Uterus (tissue), 4 donors: ENCODE measurements around the gene KRT84. TPM values are rescaled to one million over a fixed set of nuclear protein-coding genes. Genes with fewer than 3 reads are reported as not detected.
"Not testable (repeated sequence)": the region's sequence is repeated elsewhere in the genome, so short reads cannot be mapped to it uniquely, and the experiment has no call there.

Experiments
- DNase-seq, 2 donors: peaks; one replicate each; pipeline ENCODE4 v3.0.0-alpha.2; 2019 to 2020
- H3K27ac ChIP-seq, 2 donors: fragments of 200-600 bp; sonication (generic); 1 replicate in 1 of 2; 2 replicates in 1 of 2; pipeline ENCODE4 v1.5.1; 2016 to 2018
- H3K27me3 ChIP-seq, 2 donors: fragments of 200-600 bp; sonication (generic); one replicate each; pipeline ENCODE4 v1.5.1; 2018 to 2019; ENCODE audit warnings: control low read depth in 1 of 2
- H3K36me3 ChIP-seq, 2 donors: fragments of 200-600 bp; sonication (generic); one replicate each; pipeline ENCODE4 v1.5.1; 2019; ENCODE audit warnings: control low read depth in 1 of 2
- H3K4me1 ChIP-seq, 2 donors: fragments of 200-600 bp; sonication (generic); one replicate each; pipeline ENCODE4 v1.5.1; 2018 to 2019; ENCODE audit warnings: control low read depth in 1 of 2
- H3K4me3 ChIP-seq, 2 donors: fragments of 200-600 bp; sonication (generic); 1 replicate in 1 of 2; 2 replicates in 1 of 2; pipeline ENCODE4 v1.5.1; 2018 to 2019; ENCODE audit warnings: mild to moderate bottlenecking in 1 of 2
- H3K9me3 ChIP-seq, 2 donors: fragments of 200-600 bp; sonication (generic); one replicate each; pipeline ENCODE4 v1.5.1; 2019; ENCODE audit warnings: control low read depth in 1 of 2
- CTCF ChIP-seq, 4 experiments: fragments of 200-600 bp in 2 of 4; fragments of 450-650 bp in 2 of 4; sonication (generic) in 2 of 4; IDR thresholded peaks; one replicate each; pipeline ENCODE4 v1.5.1; 2016 to 2019; ENCODE audit warnings: antibody characterized with exemption in 4 of 4, mild to moderate bottlenecking in 2 of 4, moderate library complexity in 1 of 4
- POLR2A ChIP-seq, 2 donors: fragments of 450-650 bp; IDR thresholded peaks; one replicate each; pipeline ENCODE4 v1.6.1; 2016; ENCODE audit warnings: antibody characterized with exemption in 2 of 2, mild to moderate bottlenecking in 1 of 2, moderate library complexity in 1 of 2
- intact Hi-C: fragments of 100-400 bp; cut with DNase I; formaldehyde crosslinking; loops from one replicate; pipeline ENCODE4 v1.15.1; 2023; ENCODE audit warnings: low total_unique reads
- total RNA-seq, 4 donors: library from RNA; depleted of rRNA in 3 of 4; stranded (reverse); fragments of >200 nt in 3 of 4; gene quantifications; one replicate each; pipeline versions ENCODE4 v1.1.0 to v1.2.4, GENCODE V29; 2014 to 2023
- donor health status: DM: yes; HTN: yes; CAD: no.

The KRT84 gene
- total RNA-seq, 4 donors from 2014 or later: 0.14 TPM; not detected in 3

- H3K4me3 ChIP-seq: no peak overlapping the region
- no peak overlapping the region for H3K27ac ChIP-seq
- DNase-seq: no peak
- no peaks in the 10 kb centered on the region for H3K9me3 ChIP-seq
- intact Hi-C loops: no loop called here
- H3K27me3 ChIP-seq: no peaks in the 10 kb centered on the region
- TF ChIP-seq CTCF (IDR thresholded peaks at IDR 0.05): no peak
- no peak for TF ChIP-seq POLR2A (IDR thresholded peaks at IDR 0.05)
- peaks cover 0 to 8% of the 10 kb centered on the region in 2 donors for H3K4me1 ChIP-seq
- no peaks in the 10 kb centered on the region for H3K36me3 ChIP-seq
These were observed 26.4 kb upstream of the KRT84 start for GRCh38 chr12:52411815-52412214.

- H3K4me1 ChIP-seq, H3K27me3 ChIP-seq, DNase-seq, H3K9me3 ChIP-seq, intact Hi-C loops, H3K27ac ChIP-seq, H3K4me3 ChIP-seq, H3K36me3 ChIP-seq: not testable (repeated sequence)
These were observed 25.3 kb upstream of the KRT84 start for GRCh38 chr12:52410589-52411248.

- intact Hi-C loops: no loop called here
- Histone ChIP-seq H3K27me3 (no peaks in the 10 kb centered on the region), H3K27ac (no peak overlapping the region), H3K36me3 (no peaks in the 10 kb centered on the region), H3K9me3 (no peaks in the 10 kb centered on the region), H3K4me1 (no peaks in the 10 kb centered on the region), H3K4me3 (no peak overlapping the region)
- TF ChIP-seq POLR2A (IDR thresholded peaks at IDR 0.05) (no peak), CTCF (IDR thresholded peaks at IDR 0.05) (no peak)
- no peak for DNase-seq
These were observed 22.5 kb upstream of the KRT84 start for GRCh38 chr12:52407918-52408317.

GRCh38 chr12:52405922-52406385, 20.5 kb upstream of the KRT84 start, which contains the start of gene KRT82:
TSS of gene KRT82 (minus strand) at chr12:52406335. CDS start at chr12:52406277, 58 bp downstream.
- H3K9me3 ChIP-seq: no peaks in the 10 kb centered on the region
- H3K27me3 ChIP-seq: no peaks in the 10 kb centered on the region
- DNase-seq: no peak
- H3K27ac ChIP-seq: no peak within 1 kb of the TSS
- intact Hi-C loops: no loop called here
- TF ChIP-seq POLR2A (IDR thresholded peaks at IDR 0.05): no peak
- no peak for TF ChIP-seq CTCF (IDR thresholded peaks at IDR 0.05)
- no peak within 1 kb of the TSS for H3K4me3 ChIP-seq
- H3K4me1 ChIP-seq: no peaks in the 10 kb centered on the region
- H3K36me3 ChIP-seq: no peaks in the 10 kb centered on the region

- H3K27ac ChIP-seq: no peak overlapping the region
- H3K9me3 ChIP-seq: no peaks in the 10 kb centered on the region
- H3K4me1 ChIP-seq: no peaks in the 10 kb centered on the region
- no peak for DNase-seq
- TF ChIP-seq POLR2A (IDR thresholded peaks at IDR 0.05) (no peak), CTCF (IDR thresholded peaks at IDR 0.05) (no peak)
- no peaks in the 10 kb centered on the region for H3K36me3 ChIP-seq
- no peaks in the 10 kb centered on the region for H3K27me3 ChIP-seq
- H3K4me3 ChIP-seq: no peak overlapping the region
- intact Hi-C loops: no loop called here
These were observed 19.5 kb upstream of the KRT84 start for GRCh38 chr12:52404951-52405350.
